Hepatic stellate cell (primary cell): ENCODE measurements around the gene ITGB1.
A peak's percentile ranks its signal among the peaks of the same experiment; 100 is the strongest.
"Not testable (repeated sequence)": the region's sequence is repeated elsewhere in the genome, so short reads cannot be mapped to it uniquely, and the experiment has no call there.

ENCODE experiments used
- DNase-seq: peaks from one replicate; pipeline ENCODE4 v3.0.0; 2011; ENCODE audit warnings: low spot score

ITGB1 gene

DNA sequence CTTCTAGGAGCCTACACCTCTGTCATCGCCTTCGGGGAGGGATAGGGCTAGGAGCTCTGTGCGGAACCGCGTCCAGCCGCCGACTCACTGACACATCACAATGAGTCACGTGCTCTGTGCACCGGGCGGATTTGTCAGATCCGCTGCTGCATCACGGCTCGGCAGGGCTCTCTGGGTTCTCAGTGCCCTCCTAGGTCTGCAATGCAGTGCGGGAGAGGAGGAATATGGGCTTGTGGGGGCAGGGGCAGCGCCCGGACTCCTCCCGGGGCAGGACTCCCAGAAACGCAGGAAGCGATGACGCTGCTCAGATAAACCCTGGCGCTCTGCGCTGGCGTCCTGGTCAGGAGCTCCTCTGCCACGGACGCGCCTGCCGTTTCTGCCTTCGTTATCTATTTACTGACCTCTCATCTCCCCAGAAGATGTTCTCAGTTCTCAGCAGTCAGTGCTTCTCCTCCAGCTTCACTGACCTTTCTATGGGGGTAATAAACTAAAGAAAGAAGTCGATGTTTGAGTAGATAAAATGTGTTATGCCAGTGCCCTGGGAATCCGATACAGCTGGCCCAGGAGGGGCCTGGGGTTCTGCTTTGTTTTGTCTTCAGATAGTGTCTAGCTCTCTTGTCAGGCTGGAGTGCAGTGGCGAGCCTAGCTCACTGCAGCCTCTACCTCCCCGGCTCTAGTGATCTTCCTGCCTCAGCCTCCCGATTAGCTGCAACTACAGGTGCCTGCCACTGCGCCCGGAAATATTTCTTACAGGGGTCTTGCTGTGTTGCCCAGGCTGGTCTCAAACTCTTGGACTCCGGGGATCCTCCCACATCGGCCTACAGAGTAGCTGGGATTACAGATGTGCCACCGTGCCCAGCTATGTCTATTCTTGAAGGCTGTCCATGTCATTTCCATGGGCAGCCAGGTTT, 22.8 kb upstream of the ITGB1 start:
- DNase-seq = peak; percentile 69

GRCh38 chr10:32980242-32980557, 22.2 kb upstream of the ITGB1 start:
- no peak for DNase-seq

DNA sequence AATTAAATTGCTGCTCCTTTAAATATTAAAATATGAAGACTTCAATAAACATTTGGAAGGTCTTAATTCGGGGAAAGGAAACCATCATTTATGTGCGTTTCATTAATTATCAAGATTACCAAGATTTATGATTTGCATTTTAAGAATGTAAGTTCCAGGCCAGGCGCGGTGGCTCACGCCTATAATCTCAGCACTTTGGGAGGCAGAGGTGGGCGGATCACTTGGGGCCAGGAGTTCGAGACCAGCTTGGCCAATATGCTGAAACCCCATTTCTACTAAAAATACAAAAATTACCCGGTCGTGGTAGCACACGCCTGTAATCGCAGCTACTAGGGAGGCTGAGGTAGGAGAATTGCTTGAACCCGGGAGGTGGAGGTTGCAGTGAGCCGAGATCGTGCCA, 21.7 kb upstream of the ITGB1 start:
- not testable (repeated sequence) for DNase-seq

- no peak for DNase-seq
Observed at GRCh38 chr10:32979041-32979440, 21.0 kb upstream of the ITGB1 start.

DNA sequence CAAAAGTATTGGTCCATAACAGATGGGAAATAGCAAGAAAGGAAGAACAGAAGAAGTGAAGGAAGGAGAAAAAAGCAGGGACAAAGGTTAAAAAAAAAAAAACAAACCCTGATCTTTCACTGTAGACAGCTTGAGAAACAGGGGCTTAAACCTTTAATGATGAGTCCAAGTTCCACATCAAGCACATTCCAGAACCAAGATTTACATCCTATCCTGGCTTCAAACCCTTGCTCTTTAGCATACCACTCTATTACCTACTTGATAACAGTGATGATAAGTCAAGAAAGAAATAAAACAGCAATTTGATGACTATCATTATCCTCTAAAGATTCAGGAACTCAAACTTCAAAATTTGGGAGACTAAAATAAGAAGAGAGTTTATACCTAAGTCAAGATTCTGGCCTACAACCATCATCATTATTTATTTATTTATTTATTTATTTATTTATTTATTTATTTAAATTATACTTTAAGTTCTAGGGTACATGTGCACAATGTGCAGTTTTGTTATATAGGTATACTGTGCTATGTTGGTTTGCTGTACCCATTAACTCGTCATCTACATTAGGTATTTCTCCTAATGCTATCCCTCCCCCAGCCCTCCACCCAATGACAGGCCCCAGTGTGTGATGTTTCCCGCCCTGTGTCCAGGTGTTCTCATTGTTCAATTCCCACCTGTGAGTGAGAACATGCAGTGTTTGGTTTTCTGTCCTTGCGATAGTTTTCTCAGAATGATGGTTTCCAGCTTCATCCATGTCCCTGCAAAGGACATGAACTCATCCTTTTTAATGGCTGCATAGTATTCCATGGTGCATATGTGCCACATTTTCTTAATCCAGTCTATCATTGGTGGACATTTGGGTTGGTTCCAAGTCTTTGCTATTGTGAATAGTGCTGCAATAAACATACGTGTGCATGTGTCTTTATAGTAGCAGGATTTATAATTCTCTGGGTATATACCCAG, 20.1 kb upstream of the ITGB1 start:
- DNase-seq = not testable (repeated sequence)

- no peak for DNase-seq
Observed at GRCh38 chr10:32976338-32976737, 18.3 kb upstream of the ITGB1 start.

DNA sequence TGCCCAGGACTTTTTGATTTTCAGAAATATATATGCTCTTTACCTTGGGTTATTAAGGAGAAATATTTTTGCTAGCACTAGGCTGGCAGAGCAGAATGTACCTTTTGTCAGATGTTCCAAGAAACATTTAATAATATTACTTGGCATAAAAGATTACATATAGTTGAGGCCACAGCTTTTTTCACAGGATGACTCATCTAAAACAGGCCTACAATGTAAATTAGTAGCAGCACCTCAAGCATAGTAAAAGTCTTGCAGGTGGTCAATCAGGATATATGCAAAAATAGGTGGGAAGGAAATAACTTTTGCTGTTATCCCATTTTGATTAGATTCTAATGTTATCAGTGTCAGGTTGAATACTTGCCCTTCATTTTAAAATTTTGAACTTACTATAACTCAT, 14.9 kb upstream of the ITGB1 start:
- DNase-seq = no peak

DNA sequence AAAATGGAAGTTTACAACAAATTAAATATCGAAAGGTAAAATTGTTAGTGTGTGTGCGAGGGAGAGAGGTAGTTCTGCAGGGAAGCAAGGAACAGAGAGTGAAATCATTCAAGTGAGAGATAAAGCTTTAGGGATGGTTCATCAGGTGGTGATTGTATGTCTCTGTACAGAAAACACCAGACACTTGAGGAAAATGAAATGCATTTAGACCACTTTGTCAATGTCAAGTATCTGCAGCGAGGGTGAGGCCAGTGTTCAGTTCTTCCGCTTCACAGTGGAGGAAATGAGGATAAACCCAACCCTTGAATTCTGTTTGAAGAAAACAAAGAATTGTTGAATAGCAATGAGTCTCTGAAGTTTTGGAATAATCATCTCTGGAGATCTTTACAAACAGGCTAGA, 14.4 kb upstream of the ITGB1 start:
- no peak for DNase-seq

DNA sequence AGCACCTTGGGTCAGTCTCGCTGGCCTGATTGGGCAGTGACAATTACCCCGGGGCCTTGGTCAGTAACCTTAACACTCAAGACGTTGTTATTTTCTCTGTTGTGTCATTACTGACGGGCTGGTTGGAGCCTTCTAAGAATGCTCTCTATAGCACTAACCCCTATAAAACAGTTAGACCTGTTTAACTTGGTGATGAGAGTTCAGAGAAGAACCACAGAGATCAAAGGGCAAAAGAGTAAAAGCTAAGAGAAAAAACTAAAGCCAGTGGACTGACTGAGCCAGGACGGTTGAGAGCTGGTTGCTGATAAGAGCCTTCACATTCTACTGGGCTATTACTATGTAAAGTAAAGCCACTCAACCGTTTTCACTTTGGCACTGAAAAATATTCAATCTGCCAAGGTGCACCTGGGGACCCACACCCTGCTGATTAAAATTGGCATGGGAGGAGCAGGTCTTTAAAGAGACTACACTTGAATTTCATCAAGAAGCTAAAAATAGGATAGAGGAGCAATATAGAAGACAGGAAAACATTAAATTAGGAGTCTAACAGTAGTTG, 13.6 kb upstream of the ITGB1 start:
- DNase-seq = no peak

GRCh38 chr10:32970910-32971309, 12.9 kb upstream of the ITGB1 start:
- DNase-seq = no peak

- DNase-seq = no peak
Observed at GRCh38 chr10:32964270-32964669, 6.2 kb upstream of the ITGB1 start.

DNA sequence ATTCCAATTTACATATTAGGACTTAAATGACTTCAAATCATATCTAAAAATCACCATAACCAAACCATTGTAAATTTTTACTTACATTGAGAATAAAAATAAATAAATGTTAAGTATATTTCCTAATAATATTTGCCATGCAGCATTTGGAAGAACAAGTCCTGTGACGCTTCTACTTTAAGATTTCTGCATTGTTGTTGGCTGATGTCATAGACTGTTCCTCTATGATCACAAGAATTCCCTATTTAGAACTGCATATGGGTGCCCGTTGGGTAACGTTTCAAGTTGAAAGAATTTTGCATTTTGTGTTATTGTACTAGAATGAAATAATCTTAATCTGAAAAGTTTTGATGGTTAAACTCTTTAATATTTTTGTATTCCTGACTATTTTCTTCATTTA, 5.1 kb upstream of the ITGB1 start:
- peak; percentile 36 for DNase-seq

DNA sequence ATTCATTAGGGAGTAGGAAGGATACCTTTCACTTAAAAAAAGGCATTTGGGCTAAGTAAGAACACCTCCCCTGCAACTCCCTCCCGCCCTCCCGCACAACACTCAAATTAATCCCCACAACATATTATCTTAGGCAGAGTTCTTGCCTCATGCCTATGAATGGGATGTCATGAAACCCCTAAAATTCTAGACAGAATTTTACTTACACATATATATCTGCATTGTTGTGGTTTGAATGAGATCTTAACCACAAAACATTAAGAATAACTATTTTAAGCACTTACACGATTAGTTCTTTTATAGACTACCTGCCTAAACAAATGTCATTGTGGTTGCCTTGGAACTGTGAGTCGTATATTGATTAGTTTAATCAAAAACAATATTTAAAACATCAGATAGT, 4.5 kb upstream of the ITGB1 start:
- no peak for DNase-seq

DNA sequence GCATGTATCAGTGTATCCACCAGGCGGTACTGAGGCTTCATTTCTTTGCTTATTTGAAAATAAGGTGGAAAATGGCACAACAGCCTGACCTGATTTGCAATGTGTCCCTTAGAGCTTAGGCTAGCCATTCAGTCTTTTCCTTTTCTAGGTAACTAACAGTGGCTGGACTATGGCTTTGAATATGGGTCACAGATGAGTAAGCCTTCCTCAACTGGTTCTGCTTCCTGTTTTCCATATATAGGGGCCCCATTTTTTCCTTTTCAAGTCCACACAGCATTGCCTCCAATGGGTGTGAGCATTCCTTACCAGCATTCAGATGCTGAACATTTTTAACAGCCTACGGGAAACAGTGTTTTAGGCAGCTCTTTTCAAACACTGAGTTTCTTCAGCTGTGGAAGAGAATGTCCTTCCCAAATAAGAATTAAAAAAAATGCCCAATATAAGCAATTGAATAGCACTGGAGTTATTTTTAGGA, 3.9 kb upstream of the ITGB1 start:
- peak; percentile 50 for DNase-seq

DNA sequence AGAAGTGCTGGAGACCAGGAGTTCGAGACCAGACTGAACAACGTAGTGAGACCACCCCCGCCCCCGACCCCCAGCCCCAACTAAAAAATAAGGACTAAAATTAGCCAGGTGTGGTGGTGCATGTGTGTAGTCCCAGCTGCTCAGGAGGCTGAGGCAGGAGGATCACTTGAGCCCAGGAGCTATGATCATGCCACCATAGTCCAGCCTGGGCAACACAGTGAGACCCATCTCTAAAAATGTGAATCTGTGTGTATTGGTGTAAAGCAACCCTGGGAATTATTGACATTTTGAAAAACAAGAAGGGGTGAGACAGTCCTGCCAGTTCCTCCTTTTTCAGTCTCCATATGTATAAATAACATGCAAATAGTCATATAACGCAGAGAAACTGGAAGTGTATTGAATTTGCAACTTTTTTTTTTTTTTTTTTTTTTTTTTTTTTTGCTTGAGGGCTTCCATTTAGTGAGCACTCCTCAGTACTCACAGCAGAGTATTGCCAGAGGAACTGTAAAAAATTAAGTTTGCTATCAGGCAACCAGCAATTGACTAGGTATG, 3.4 kb upstream of the ITGB1 start:
- no peak for DNase-seq

- no peak for DNase-seq
Observed at GRCh38 chr10:32960022-32960421, 2.0 kb upstream of the ITGB1 start.

GRCh38 chr10:32959006-32959920, 1.2 kb upstream of the ITGB1 start:
- DNase-seq = no peak

DNA sequence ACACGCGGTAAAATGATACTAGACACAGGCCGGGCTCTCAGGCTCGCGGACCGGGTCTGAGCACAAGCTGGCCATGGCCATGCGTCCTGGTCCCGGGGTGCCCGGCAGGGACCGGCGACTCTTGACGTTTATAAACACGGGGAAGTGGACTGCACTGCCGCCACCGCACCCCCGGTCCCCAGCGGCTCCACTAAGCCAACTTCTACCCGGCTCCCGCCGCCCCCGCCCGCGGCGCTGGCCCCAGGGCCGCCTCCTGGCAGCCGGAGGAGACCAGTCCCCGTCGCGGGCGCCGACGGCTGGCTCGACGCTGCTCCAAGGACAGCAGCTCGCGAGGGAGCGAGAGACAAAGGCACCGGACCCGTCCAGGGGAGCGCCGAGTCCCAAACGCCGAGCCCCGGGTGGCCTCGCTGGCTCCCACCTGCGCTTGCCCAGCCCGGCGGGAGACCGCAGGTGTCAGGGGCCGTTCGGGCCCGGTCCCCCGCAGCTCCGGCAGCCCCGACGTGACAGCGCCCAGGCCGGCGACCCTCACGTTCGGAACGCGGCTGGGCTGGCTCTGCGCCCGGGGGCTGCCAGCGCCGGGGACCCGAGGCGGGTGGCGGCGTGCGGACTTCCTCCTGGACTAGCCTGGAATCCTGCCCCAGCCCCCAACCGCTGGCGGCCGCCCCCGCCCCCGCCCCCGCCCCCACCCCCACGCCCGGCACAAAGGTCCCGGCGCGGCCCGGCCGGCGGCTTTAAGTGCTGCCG, 517 bp downstream of the ITGB1 start:
- DNase-seq = peak; percentile 24

DNA sequence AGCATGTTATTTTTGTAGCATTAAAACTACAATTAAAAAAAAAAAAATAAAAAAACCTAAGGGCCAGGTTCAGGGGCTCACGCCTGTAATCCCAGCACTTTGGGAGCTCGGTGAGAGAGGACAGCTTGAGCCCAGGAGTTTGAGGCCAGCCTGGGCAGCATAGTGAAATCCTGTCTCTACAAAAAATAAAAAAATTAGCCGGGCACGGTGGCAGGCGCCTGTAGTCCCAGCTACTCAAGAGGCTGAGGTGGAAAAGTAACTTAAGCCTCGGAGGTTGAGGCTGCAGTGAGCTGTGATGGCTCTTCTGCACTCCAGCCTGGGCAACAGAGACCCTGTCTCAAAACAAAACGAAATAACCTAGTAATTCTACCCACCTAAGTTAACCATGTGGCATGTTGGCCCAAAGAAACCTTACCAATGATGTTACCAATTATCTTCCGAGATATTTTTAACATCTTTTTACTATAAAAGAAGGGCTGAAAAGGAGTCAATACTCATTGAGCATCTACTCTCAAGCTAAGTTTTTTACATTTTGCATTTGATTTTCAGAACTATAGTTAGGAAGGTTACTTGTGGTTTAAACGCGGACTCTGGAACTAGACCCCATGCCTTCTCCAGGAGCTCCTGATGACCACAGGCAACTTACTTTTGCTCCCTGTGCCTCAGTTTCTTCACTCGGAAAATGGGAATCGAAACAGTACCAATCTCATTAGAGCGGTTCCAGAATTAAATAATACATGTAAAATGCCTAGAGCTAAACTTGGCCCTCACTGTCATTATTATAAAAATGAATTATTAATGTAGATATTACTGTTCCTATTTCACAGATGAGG, 1.4 kb downstream of the ITGB1 start:
- no peak for DNase-seq

- no peak for DNase-seq
Observed at GRCh38 chr10:32955790-32956189, 2.2 kb downstream of the ITGB1 start.
